GM21515 (cell line): ENCODE measurements around the gene TFPI.
"Not testable (repeated sequence)": the region's sequence is repeated elsewhere in the genome, so short reads cannot be mapped to it uniquely, and the experiment has no call there.

Source experiments
- ATAC-seq: cut with Tn5 transposase; IDR thresholded peaks from one replicate; pipeline ENCODE4 v1.9.1; 2021; ENCODE audit not compliant: unreplicated experiment

TFPI gene

DNA sequence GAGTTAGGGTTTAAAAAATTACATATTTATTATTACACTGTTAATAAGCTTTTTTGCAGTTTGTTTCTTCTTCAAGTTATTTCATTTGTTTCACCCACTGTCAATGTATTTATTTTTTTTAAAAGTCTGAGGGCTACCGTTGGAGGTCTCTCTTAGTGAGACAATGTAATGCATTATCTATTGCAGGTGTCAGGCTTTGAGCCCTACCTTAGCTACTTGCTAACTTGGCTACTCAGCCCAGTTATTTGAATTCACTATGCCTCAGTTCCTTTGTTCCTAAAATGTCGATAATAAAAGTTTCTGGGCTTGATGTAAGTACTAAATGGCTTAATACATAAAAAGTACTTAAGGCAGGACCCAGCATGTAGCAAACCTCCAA, 458 bp upstream of the TFPI start:
- no peak for ATAC-seq

DNA sequence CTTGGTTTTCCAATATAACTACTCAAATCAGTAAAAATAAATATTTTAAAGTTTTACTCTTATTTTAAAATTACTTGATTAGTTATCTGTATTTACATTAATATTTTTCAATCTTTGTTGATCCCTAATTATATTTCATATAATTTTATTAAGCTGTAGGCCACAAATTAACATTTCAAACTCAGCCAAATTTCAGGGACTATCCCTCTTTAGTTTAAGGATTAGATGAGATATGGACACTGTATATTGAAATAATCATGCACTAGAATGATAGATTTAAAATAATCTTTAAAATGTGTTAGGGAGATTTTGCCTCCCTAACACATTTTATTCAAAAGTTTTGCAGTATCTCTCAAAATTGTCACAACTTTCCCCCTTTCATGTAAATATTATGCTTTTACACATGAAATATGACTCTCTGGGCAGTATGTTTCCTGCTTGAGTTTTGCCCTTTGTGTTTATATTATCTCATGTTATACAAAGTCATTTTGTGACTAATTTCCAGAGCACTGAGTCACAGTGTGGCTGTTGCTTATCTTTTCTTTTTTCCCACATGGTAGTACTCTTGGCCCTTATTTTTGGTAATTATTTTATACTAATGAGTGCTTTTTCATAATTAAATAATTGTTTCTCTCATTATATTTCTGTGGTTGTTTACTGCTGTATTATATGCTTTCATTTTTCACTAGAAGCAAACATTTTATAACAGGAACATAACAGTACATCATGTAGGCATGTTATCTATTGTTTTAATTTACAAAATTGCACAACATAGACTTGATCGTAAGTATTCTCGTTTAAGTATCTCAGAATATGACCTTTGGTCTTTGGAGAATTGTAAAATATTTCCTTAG, 1.2 kb downstream of the TFPI start:
- no peak for ATAC-seq

DNA sequence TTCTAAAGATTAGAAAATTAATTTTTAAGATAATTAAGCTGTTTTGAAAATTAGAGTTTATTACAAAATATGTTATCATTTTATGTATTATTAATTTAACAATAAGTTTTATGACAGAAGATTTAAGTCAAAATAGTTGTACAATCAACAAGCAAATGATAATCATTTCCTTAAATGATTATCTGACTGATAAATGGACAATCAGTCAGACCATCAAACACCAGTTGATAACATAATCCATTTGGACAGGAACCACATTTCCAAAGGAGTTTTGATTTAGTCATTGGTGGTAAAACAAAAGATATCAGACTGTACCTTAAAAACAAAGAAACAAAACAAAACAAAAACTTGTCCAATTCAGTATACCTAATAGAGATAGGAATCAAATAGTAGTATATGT, 1.9 kb downstream of the TFPI start:
- no peak for ATAC-seq

DNA sequence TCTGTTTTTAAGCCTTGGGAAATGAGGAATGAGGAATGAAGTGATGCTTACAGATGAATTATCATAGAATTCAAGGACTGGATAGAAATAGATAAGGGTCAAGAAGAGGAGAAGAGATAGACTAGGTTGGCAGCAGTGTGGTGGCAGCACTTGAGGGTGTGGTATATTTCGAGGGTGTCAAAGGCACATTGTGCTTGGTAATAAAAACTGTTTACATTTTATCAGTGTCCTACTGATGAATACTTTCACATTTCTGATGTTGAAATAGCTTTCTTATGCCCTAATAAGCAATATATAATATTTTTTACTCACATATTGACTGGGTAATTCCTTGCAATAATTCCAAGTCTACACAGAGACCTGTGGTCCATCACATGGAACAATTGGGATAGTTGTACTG, 3.4 kb downstream of the TFPI start:
- ATAC-seq = no peak

DNA sequence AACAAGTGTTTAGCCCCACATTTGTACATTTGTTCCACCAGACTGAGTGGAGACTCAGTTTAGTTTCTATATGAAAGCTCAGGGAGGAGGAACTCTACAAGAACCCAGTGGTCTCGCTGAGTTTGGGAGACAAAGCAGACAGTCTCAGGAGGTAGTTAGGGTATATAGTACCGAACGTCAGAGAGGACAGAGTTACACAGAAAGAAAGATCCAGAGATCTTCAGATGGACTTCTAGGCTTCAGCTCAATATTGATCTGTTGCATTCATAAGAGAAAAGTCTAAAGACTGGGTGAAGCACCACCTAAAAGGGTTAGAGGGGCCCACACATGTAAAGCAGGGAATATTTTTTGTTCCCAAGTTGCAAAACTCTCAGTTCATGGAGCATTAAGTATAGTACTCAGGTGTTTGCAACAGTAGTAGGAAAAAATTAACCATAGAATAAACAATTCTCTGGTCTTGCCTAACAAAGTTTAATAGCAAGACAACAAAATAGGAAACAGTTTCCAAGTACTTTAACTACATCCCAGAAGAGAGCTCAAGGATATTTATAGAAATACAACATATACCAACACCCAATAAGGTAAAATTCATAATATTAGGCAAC, 4.2 kb downstream of the TFPI start:
- no peak for ATAC-seq

DNA sequence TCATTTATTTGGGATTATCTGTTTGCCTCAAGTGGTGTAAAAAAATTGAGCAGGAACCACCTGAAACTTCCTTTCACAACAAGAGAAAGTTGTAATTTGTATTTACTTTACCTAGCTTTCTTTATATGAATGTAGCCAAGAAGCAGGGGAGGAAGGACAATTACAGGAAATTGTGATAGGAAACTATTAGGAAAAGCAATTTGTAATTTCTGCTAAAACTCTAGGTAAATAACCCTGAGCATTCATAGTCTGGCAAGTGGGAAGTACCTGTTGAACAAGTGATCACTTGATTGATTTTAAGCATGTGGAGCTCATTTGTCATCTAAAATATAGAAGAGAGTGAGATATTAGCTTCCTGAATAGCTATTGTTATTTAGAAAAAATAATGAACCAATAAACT, 5.0 kb downstream of the TFPI start:
- no peak for ATAC-seq

DNA sequence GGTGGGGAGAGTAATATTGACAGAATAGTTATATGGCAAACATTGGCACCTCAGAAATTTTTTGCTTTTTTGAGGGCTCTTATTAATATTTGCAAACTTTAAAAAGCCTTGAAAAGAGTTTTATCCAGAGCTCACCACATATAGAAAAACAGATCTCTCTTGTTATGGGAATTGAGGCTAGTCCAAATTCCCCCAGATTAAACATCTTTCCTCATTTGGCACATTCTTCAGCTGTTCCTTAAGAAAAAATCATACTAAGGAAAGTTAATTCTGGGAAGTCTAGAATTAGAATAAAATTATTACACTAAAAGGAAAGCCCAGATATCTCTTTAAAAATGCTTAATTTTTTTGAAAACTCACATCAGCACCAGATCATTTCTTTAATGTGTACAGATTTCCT, 5.6 kb downstream of the TFPI start:
- no peak for ATAC-seq

DNA sequence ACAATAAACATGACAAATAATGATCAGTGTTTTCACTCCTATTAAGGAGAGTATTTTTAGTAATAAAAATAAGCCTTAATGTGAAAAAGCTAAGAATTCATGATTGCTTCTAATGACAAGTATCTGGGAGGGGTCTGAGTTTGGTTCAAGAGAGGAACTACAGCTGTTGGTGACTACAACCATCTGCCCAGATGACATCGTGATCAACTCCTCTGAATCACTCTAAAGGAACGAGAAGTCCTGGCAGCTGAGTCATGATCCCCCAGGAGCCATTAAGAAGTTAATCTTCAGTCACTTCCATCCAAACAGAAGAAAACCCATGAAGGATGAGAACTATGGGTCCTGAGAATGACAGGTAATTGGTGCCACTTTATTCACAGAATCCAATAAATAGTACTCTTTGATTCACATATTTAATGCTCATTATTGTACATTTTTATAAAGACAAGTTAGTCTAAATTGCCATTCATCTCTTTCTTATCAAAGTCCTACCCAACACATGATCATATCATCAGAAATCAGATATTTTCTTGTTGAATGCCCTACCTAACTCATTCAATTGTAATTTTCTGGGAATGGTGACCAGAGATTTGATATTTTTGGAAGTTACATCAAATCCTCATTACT, 6.8 kb downstream of the TFPI start:
- ATAC-seq = no peak

DNA sequence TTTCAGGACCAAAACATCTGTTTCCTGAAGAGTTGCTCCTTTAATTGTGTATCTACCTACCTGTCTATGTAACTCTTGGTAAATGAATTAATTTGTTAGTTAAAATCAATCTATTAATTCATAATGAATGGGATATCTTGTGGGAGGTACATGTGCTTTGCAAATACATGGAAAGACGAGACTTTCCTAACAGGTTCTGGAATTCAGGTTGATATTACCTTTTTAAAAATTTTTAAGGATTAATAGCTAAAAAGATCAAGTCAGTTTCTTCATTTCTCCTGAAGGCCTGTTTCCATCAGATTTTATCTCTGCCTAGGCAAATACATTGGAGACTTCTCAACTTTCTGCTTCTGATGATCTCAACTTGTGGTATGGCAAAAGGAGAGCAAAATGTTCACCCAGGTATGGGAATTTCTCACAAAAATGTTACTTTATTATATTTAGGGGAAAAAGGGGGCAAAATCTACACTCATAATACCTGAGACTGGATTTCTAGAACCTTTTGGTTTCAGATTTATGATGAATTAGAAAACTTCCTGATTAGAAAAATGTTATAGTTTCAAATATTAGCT, 7.4 kb downstream of the TFPI start:
- ATAC-seq = no peak

DNA sequence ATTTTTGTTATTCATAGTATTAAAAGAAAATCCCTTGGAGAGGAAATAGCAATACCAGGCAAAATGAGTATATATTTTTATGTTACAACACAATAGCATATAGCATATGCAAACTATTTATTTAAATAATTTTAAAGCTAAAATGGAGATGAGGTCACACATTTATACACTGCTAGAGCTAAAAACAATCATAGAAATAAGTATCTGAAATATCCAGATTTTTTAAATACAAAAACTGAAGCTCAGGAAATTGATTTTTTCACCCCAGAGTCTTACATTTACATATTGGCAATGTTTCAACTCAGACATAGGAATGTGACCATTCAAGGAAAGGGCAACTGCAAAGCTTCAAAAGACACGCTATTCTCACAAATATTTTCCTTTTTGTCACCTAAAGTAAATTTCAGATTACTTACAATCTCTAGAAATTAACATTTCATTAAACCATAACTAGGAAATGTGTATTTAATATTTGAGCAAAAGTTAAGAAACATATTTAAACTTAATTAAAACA, 8.9 kb downstream of the TFPI start:
- no peak for ATAC-seq

DNA sequence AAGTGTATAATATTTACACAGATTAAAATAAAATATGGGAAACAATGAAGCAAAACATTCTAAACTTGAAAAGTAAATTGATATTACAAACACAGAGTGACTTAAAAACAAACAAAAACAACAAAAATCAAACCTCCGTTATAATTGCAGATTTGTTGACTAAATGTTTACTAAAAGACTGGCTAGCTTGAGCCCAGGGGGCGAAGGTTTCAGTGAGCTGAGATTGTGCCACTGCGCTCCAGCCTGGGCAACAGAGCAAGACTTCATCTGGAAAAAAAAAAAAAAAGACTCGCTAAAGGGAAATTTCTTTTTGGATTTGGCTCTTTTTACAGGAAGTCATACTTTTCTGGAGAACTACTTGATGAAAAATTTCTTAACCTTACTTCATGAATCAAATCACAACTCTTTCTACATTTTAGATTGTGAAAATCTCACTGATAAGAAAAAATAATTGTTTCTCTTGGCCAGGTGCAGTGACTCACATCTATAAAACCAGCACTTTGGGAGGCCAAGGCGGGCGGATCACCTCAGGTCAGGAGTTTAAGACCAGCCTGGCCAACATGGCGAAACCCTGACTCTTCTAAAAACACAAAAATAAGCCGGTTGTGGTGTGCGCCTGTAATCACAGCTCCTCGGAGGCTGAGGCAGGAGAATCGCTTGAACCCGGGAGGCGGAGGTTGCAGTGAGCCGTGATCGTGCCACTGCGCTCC, 9.7 kb downstream of the TFPI start:
- ATAC-seq = no peak

DNA sequence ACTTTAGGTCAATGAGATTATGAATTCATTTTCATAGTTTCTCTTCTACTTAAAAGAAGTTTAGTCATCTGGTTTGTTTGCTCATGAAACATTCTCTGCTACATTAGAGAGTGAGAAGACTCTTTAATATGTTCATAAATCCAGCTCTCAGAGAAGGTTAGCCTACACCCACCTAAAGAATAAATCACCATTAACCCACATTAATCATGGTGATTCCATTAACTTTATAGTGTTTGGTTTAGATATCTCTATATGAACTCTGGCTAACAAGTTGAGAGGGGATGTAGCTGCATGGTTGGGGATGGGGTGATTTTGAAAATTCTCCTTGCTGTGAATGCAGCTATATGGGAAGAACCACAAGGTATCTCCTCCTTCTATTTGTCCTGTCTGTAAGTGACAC, 10.7 kb downstream of the TFPI start:
- ATAC-seq = no peak

DNA sequence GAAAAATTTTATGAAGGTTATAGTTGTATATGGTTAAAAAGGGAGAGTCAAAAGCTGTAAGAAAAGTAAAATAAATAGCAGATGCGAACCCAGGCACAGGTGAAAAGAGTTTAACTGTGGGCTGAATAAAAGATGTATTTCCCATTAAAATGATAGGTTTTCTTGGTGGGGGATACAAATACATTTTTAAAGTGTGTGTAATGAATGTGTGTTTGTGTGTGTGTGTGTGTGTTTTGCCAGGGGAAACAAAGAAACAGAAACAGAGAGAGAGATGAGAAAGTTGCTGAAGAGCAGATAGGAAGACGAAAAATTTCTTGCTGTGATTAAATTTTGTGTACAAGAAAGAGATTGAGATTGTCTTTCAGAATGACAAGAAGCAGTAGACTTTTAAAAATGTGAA, 12.1 kb downstream of the TFPI start:
- no peak for ATAC-seq

DNA sequence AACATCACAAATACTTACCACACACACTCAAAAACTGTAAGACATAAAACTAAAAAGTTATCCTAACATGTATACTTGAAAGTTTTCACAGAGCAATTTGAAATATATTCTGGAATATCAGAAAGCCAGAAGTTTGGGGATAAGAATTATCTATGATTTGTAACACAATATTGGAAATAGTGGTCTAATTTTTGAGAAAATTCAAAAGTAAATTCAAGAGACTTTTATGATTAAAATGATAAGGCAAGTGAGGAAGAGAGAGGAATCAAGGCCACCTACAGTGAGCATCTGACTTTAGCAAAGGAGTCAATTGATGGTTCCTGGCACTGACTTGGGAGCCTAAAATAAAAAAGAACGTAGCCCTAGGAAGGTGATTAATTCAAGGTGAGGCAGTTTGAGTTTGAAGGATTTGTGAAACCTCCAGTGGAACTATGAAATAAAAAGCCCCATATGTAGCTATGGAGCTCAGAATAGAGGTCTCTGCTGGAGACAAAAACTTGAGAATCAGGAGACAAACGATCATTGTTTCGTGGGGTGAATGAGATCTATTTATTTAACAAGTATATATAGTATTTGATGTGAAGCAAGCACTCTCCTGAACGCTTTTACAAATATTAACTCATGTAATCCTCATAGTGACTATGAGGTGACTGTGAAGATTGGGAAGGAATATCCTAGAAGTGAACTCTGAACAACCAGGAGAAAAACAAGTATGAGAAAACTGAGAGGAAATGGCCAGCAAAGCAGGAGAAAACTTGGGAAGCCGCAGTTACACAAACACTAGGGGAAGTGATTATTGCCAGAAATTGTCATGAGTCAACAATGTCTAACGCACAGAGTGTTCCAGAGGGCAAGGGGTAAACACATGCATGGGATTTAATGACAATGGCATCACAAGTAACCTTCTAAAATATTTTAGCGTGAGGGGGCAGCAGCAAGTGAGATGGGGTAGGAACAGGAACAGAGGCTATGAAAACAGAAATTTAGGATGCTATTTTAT, 12.8 kb downstream of the TFPI start:
- ATAC-seq = no peak

DNA sequence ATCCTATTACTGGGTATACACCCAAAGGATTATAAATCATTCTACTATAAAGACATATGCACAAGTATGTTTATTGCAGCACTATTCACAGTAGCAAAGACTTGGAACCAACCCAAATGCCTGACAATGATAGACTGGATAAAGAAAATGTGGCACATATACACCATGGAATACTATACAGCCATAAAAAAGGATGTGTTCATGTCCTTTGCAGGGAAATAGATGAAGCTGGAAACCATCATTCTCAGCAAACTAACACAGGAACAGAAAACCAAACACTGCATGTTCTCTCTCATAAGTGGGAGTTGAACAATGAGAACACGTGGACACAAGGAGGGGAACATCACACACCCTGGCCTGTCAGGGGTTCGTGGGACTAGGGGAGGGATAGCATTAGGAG, 16.0 kb downstream of the TFPI start:
- not testable (repeated sequence) for ATAC-seq

DNA sequence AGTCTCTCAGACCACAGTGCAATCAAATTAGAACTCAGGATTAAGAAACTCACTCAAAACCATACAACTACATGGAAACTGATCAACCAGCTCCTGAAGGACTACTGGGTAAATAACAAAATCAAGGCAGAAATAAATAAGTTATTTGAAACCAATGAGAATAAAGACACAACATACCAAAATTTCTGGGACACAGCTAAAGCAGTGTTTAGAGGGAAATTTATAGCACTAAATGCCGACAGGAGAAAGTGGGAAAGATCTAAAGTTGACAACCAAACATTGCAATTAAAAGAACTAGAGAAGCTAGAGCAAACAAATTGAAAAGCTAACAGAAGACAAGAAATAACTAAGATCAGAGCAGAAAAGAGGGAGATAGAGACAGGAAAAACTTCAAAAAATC, 18.9 kb downstream of the TFPI start:
- ATAC-seq = not testable (repeated sequence)

DNA sequence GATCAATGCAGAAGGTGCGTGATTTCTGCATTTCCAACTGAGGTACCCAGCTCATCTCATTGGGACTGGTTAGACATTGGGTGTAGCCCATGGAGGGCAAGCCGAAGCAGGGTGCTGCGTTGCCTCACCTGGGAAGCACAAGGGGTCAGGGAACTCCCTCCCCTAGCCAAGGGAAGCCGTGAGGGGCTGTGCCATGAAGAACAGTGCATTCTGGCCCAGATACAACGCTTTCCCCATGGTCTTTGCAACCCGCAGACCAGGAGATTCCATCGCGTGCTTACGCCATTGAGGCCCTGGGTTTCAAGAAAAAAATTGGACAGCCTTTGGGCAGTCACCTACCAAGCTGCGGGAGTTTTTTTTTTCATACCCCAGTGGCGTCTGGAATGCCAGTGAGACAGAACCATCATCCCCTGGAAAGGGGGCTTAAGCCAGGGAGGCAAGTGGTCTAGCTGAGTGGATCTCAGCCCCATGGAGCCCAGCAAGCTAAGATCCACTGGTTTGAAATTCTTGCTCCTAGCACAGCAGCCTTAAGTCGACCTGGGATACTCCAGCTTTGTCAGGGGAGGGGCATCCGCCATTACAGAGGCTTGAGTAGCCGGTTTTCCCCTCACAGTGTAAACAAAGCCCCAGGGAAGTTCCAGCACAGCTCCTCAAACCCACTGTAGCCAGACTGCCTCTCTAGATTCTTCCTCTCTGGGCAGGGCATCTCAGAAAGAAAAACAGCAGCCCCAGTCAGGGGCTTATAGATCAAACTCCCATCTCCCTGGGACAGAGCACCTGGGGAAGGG, 21.7 kb downstream of the TFPI start:
- no peak for ATAC-seq

DNA sequence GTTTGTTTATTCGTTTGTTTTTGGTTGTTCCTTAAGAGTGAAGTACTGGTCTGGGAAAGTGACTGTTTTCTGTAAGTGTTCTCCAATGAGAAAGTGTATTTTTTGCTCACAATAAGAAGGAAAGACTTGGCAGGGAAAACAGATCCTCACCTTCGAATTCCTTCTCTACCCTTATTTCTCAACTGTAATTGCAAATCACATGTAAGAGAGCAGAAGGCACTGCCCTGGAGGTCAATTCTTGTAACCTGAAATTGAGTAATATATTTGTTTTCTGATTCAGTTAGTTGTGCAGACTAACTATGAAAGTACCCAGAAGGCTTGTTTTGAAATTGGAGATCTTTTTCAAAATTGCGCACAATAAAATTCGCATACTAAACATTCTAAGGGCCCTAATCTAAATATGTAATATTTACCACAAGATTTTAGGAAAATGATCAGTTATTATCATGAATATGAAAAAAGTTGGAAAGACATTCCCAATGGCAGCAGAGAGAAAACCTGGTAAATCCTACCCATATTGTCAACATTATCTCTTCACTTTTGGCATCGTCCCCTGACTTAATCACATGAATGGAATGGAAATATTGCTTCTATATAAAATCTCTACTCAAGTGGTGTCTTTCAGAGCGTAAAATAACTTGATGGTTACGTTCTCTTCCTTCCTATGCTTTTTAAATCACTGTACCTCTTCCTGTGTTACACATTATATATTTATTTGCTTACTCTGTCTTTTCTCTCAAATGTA, 24.1 kb downstream of the TFPI start:
- no peak for ATAC-seq
